ENCODE data around the gene MYO5A.

MYO5A gene

GRCh38 chr15:52379395-52380106 is 149.1 kb downstream of the MYO5A start:
- no peak overlapping the region for H3K9ac ChIP-seq (ENCODE audit: low read length)
- H3K4me3 ChIP-seq (ENCODE audit: low read length) = no peak overlapping the region
- H3K9me3 ChIP-seq (ENCODE audit: control insufficient read depth, low read length) = peaks cover 2% of the 10 kb centered on the region
- peaks cover 3% of the 10 kb centered on the region for H3K4me1 ChIP-seq (ENCODE audit: control insufficient read depth, insufficient read depth, low read length)
- H3K27me3 ChIP-seq (replicated peaks; ENCODE audit: control insufficient read depth, insufficient read depth, low read length) = no peaks in the 10 kb centered on the region
- DNase-seq (ENCODE audit: low read depth) = no peak
- H3K36me3 ChIP-seq (ENCODE audit: control insufficient read depth, insufficient read depth, low read length, severe bottlenecking) = peaks cover 65% of the 10 kb centered on the region

- Histone ChIP-seq H3K36me3 (ENCODE audit: control insufficient read depth, insufficient read depth, low read length, severe bottlenecking) (peaks cover 66% of the 10 kb centered on the region), H3K9me3 (ENCODE audit: control insufficient read depth, low read length) (peaks cover 5% of the 10 kb centered on the region), H3K9ac (ENCODE audit: low read length) (no peak overlapping the region), H3K4me3 (ENCODE audit: low read length) (no peak overlapping the region), H3K27me3 (replicated peaks; ENCODE audit: control insufficient read depth, insufficient read depth, low read length) (no peaks in the 10 kb centered on the region), H3K4me1 (ENCODE audit: control insufficient read depth, insufficient read depth, low read length) (peaks cover 3% of the 10 kb centered on the region)
- DNase-seq (ENCODE audit: low read depth) = no peak
Observed at GRCh38 chr15:52378746-52379394, 149.8 kb downstream of the MYO5A start.

GRCh38 chr15:52370010-52370409 is 158.7 kb downstream of the MYO5A start:
- Histone ChIP-seq H3K27me3 (replicated peaks; ENCODE audit: control insufficient read depth, insufficient read depth, low read length) (no peaks in the 10 kb centered on the region), H3K9ac (ENCODE audit: low read length) (no peak overlapping the region), H3K4me3 (ENCODE audit: low read length) (no peak overlapping the region), H3K9me3 (ENCODE audit: control insufficient read depth, low read length) (peaks cover 5% of the 10 kb centered on the region), H3K4me1 (ENCODE audit: control insufficient read depth, insufficient read depth, low read length) (peaks cover 10% of the 10 kb centered on the region), H3K36me3 (ENCODE audit: control insufficient read depth, insufficient read depth, low read length, severe bottlenecking) (peaks cover 55% of the 10 kb centered on the region)
- no peak for DNase-seq (ENCODE audit: low read depth)

- Histone ChIP-seq H3K9ac (ENCODE audit: low read length) (no peak overlapping the region), H3K4me3 (ENCODE audit: low read length) (no peak overlapping the region), H3K36me3 (ENCODE audit: control insufficient read depth, insufficient read depth, low read length, severe bottlenecking) (peaks cover 50% of the 10 kb centered on the region), H3K9me3 (ENCODE audit: control insufficient read depth, low read length) (peaks cover 2% of the 10 kb centered on the region), H3K27me3 (replicated peaks; ENCODE audit: control insufficient read depth, insufficient read depth, low read length) (no peaks in the 10 kb centered on the region), H3K4me1 (ENCODE audit: control insufficient read depth, insufficient read depth, low read length) (peaks cover 10% of the 10 kb centered on the region)
- DNase-seq (ENCODE audit: low read depth) = no peak
Observed at GRCh38 chr15:52369455-52369854, 159.2 kb downstream of the MYO5A start.

GRCh38 chr15:52369030-52369429 is 159.7 kb downstream of the MYO5A start:
- Histone ChIP-seq H3K27me3 (replicated peaks; ENCODE audit: control insufficient read depth, insufficient read depth, low read length) (no peaks in the 10 kb centered on the region), H3K9ac (ENCODE audit: low read length) (no peak overlapping the region), H3K4me1 (ENCODE audit: control insufficient read depth, insufficient read depth, low read length) (peaks cover 10% of the 10 kb centered on the region), H3K4me3 (ENCODE audit: low read length) (no peak overlapping the region), H3K9me3 (ENCODE audit: control insufficient read depth, low read length) (no peaks in the 10 kb centered on the region), H3K36me3 (ENCODE audit: control insufficient read depth, insufficient read depth, low read length, severe bottlenecking) (peaks cover 49% of the 10 kb centered on the region)
- DNase-seq (ENCODE audit: low read depth) = no peak

GRCh38 chr15:52368402-52368801 is 160.3 kb downstream of the MYO5A start:
- Histone ChIP-seq H3K36me3 (ENCODE audit: control insufficient read depth, insufficient read depth, low read length, severe bottlenecking) (peaks cover 45% of the 10 kb centered on the region), H3K4me1 (ENCODE audit: control insufficient read depth, insufficient read depth, low read length) (peaks cover 10% of the 10 kb centered on the region), H3K4me3 (ENCODE audit: low read length) (no peak overlapping the region), H3K9me3 (ENCODE audit: control insufficient read depth, low read length) (no peaks in the 10 kb centered on the region), H3K27me3 (replicated peaks; ENCODE audit: control insufficient read depth, insufficient read depth, low read length) (no peaks in the 10 kb centered on the region), H3K9ac (ENCODE audit: low read length) (no peak overlapping the region)
- no peak for DNase-seq (ENCODE audit: low read depth)

DNA sequence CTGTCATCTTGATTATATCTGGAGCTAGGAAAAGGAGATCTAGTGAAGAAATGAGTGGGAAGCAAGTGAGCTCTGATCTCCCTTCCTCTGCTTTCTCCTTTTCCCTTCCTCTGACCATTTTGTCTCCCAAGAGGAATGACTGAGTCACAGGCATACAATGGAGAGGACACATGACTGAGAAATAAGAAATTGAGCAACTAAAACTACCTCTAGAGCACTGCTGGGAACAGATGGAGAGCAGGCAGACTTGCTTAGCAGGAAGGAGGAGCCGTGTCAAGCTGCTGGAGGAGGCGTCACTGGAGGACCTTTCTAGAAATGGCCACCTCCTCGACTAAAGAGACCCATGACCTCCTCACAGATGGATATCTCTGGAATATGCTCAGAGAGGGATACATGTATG is 166.2 kb downstream of the MYO5A start:
- H3K4me3 ChIP-seq (ENCODE audit: low read length) = peak overlapping the region; percentile 16
- no peaks in the 10 kb centered on the region for H3K27me3 ChIP-seq (replicated peaks; ENCODE audit: control insufficient read depth, insufficient read depth, low read length)
- peaks cover 30% of the 10 kb centered on the region for H3K4me1 ChIP-seq (ENCODE audit: control insufficient read depth, insufficient read depth, low read length)
- peak; percentile 49 for DNase-seq (ENCODE audit: low read depth)
- H3K36me3 ChIP-seq (ENCODE audit: control insufficient read depth, insufficient read depth, low read length, severe bottlenecking) = peaks cover 20% of the 10 kb centered on the region
- peak overlapping the region; percentile 53 for H3K9ac ChIP-seq (ENCODE audit: low read length)
- no peaks in the 10 kb centered on the region for H3K9me3 ChIP-seq (ENCODE audit: control insufficient read depth, low read length)

DNA sequence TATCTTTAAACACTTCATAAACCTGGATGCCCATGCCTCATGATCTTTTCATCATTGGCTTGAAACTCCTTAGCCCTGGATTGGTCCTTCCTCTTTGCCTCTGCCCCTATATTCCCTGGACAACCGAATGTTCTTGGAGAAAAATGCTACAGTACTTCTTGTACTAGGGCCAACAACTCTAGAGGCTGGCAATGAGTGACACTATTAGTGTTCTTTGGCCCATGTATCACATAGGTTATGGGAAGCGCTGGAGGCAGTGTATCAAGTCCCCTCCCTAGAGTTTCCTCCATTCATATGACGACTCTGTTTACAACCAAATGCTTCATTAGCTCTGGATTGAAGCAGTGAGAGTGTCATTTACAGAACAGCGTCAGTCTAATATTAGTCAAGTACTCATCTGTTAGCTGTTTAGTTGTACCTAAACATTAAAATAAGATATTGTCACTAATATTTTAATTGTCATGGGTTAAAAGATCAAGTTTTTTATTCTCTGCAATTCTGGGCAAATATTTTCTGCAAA is 166.6 kb downstream of the MYO5A start:
- Histone ChIP-seq H3K4me1 (ENCODE audit: control insufficient read depth, insufficient read depth, low read length) (peaks cover 30% of the 10 kb centered on the region), H3K9ac (ENCODE audit: low read length) (peak overlapping the region; percentile 53), H3K9me3 (ENCODE audit: control insufficient read depth, low read length) (no peaks in the 10 kb centered on the region), H3K36me3 (ENCODE audit: control insufficient read depth, insufficient read depth, low read length, severe bottlenecking) (peaks cover 20% of the 10 kb centered on the region), H3K4me3 (ENCODE audit: low read length) (peak overlapping the region; percentile 11), H3K27me3 (replicated peaks; ENCODE audit: control insufficient read depth, insufficient read depth, low read length) (no peaks in the 10 kb centered on the region)
- no peak for DNase-seq (ENCODE audit: low read depth)

GRCh38 chr15:52361494-52361893 is 167.2 kb downstream of the MYO5A start:
- H3K4me1 ChIP-seq (ENCODE audit: control insufficient read depth, insufficient read depth, low read length) = peaks cover 30% of the 10 kb centered on the region
- peaks cover 20% of the 10 kb centered on the region for H3K36me3 ChIP-seq (ENCODE audit: control insufficient read depth, insufficient read depth, low read length, severe bottlenecking)
- DNase-seq (ENCODE audit: low read depth) = no peak
- H3K9ac ChIP-seq (ENCODE audit: low read length) = peak overlapping the region; percentile 53
- no peaks in the 10 kb centered on the region for H3K27me3 ChIP-seq (replicated peaks; ENCODE audit: control insufficient read depth, insufficient read depth, low read length)
- H3K4me3 ChIP-seq (ENCODE audit: low read length) = peak overlapping the region; percentile 11
- H3K9me3 ChIP-seq (ENCODE audit: control insufficient read depth, low read length) = no peaks in the 10 kb centered on the region

DNA sequence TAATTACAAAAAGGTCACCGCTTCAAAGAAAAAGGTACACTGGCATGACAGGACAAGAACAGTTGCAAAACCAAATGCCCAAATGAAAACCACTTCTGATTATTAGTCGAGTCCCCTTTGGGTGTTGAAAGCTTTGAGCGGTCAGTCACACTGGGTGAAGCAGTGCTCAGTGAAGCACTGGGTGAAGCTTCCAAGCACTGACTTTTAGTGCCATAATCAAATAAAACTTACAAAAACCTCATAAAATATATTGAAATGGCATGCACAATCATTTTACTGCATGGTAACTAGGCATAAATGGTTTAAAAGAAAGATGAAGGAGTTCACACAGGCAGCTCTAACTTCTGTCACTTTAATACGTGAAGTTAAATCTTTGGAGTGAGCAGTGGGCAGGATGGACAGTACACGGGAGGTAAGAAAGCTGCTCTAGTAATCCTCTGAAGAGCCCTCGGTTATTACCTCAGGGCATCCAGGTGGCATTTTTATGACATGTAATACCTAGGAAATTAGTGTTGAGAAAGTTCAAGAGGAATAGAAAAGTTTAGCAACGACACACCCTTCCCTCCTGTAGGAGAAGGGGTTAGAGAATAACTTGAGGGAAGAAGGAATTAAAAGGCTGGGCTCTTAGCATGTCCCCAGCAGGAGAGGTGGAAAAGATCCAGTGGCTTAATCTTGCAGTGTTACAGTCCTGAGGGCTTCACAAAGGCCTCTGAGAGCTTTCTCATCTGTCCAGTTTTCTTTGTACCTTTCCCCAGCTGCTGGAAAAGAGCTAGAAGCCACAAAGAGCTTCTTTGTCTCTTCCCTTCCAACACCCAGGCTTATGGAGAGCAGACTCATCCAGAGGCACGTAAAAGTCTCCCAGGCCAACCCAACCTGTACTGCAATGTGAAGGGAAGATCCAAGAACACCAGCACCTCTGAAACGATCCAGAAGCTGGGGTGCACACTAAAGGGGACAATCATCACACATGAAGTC is 168.2 kb downstream of the MYO5A start:
- no peaks in the 10 kb centered on the region for H3K27me3 ChIP-seq (replicated peaks; ENCODE audit: control insufficient read depth, insufficient read depth, low read length)
- DNase-seq (ENCODE audit: low read depth) = no peak

GRCh38 chr15:52359722-52360121 is 169.0 kb downstream of the MYO5A start:
- H3K4me3 ChIP-seq (ENCODE audit: low read length) = no peak overlapping the region
- peaks cover 20% of the 10 kb centered on the region for H3K36me3 ChIP-seq (ENCODE audit: control insufficient read depth, insufficient read depth, low read length, severe bottlenecking)
- H3K27me3 ChIP-seq (replicated peaks; ENCODE audit: control insufficient read depth, insufficient read depth, low read length) = no peaks in the 10 kb centered on the region
- H3K4me1 ChIP-seq (ENCODE audit: control insufficient read depth, insufficient read depth, low read length) = peaks cover 22% of the 10 kb centered on the region
- no peak overlapping the region for H3K9ac ChIP-seq (ENCODE audit: low read length)
- DNase-seq (ENCODE audit: low read depth) = no peak
- no peaks in the 10 kb centered on the region for H3K9me3 ChIP-seq (ENCODE audit: control insufficient read depth, low read length)

More for the DNA sequence above, 168.2 kb downstream of the MYO5A start:
- Histone ChIP-seq H3K4me1 (ENCODE audit: control insufficient read depth, insufficient read depth, low read length) (peaks cover 28% of the 10 kb centered on the region), H3K36me3 (ENCODE audit: control insufficient read depth, insufficient read depth, low read length, severe bottlenecking) (peaks cover 20% of the 10 kb centered on the region), H3K4me3 (ENCODE audit: low read length) (no peak overlapping the region), H3K9ac (ENCODE audit: low read length) (no peak overlapping the region), H3K9me3 (ENCODE audit: control insufficient read depth, low read length) (no peaks in the 10 kb centered on the region)
